HEK293 (cell line): ENCODE data around the gene DOCK4.

Experiments
- CTCF ChIA-PET: fragments of 350-600 bp; formaldehyde crosslinking; extraction: SDS; loops from one replicate; lab custom pipeline; 2021; ENCODE audit warnings: antibody characterized with exemption; lab: Yijun Ruan, JAX
- POLR2A ChIA-PET: fragments of 300-600 bp; formaldehyde crosslinking; extraction: SDS; loops from one replicate; lab custom pipeline; 2020; ENCODE audit warnings: antibody characterized with exemption, inconsistent platforms; lab: Yijun Ruan, JAX
- H3K27ac ChIP-seq: fragments of 200-500 bp; sonication (Bioruptor generic); 2 replicates; pipeline ENCODE4 v1.5.1; 2014; ENCODE audit warnings: low read depth, low read length, control low read depth, inconsistent platforms; ENCODE audit errors: extremely low read depth
- H3K36me3 ChIP-seq, 2 experiments: fragments of 200-500 bp in 1 of 2; sonication (Bioruptor generic) in 1 of 2; 1 replicate in 1 of 2; 2 replicates in 1 of 2; pipeline ENCODE4 v1.5.1; 2014 to 2017; ENCODE audit warnings: inconsistent platforms in 2 of 2, low read length in 2 of 2; ENCODE audit not compliant: control insufficient read depth in 2 of 2, insufficient read depth in 1 of 2
- H3K4me1 ChIP-seq: fragments of 200-500 bp; sonication (Bioruptor generic); 2 replicates; pipeline ENCODE4 v1.5.1; 2014; ENCODE audit warnings: mild to moderate bottlenecking, low read length, inconsistent platforms; ENCODE audit not compliant: control insufficient read depth, insufficient read depth
- H3K4me3 ChIP-seq: 2 replicates; pipeline ENCODE4 v1.5.1; 2011; ENCODE audit warnings: low read depth, mild to moderate bottlenecking, control low read depth, low read length, moderate library complexity
- H3K9me3 ChIP-seq: fragments of 200-500 bp; sonication (Bioruptor generic); 2 replicates; pipeline ENCODE4 v1.5.1; 2014; ENCODE audit warnings: low read depth, low read length, inconsistent platforms; ENCODE audit not compliant: control insufficient read depth, insufficient read depth
- EGR2 ChIP-seq: fragments of 450-650 bp; formaldehyde crosslinking; IDR thresholded peaks from 2 replicates; pipeline ENCODE4 v1.5.1; 2016; ENCODE audit warnings: low read depth, missing biosample characterization, missing genetic modification characterization
- GLI2 ChIP-seq: fragments of 450-650 bp; formaldehyde crosslinking; IDR thresholded peaks from 2 replicates; pipeline ENCODE4; 2017; ENCODE audit warnings: missing biosample characterization, missing genetic modification characterization, low read depth, borderline replicate concordance
- KLF16 ChIP-seq: fragments of 450-650 bp; formaldehyde crosslinking; IDR thresholded peaks from 2 replicates; pipeline ENCODE4 v1.5.1; 2017; ENCODE audit warnings: missing biosample characterization, missing genetic modification characterization
- SCRT1 ChIP-seq: fragments of 450-650 bp; formaldehyde crosslinking; IDR thresholded peaks from 2 replicates; pipeline ENCODE4 v1.5.1; 2016; ENCODE audit warnings: missing biosample characterization, missing genetic modification characterization, borderline replicate concordance
- ZBTB17 ChIP-seq: fragments of 450-650 bp; formaldehyde crosslinking; IDR thresholded peaks from 2 replicates; pipeline ENCODE4 v1.5.1; 2016; ENCODE audit warnings: missing biosample characterization, missing genetic modification characterization
- ZNF132 ChIP-seq: fragments of 450-650 bp; formaldehyde crosslinking; IDR thresholded peaks from 2 replicates; pipeline ENCODE4 v1.5.1; 2017; ENCODE audit warnings: missing biosample characterization, missing genetic modification characterization, borderline replicate concordance
- ZNF221 ChIP-seq: fragments of 450-650 bp; formaldehyde crosslinking; IDR thresholded peaks from 2 replicates; pipeline ENCODE4 v1.5.1; 2017; ENCODE audit warnings: missing biosample characterization, missing genetic modification characterization, borderline replicate concordance
- ZNF223 ChIP-seq: fragments of 450-650 bp; formaldehyde crosslinking; IDR thresholded peaks from 2 replicates; pipeline ENCODE4 v1.5.1; 2016; ENCODE audit warnings: missing biosample characterization, missing genetic modification characterization
- ZNF311 ChIP-seq: fragments of 450-650 bp; formaldehyde crosslinking; IDR thresholded peaks from 2 replicates; pipeline ENCODE4 v1.5.1; 2017; ENCODE audit warnings: missing biosample characterization, missing genetic modification characterization, borderline replicate concordance
- ZNF335 ChIP-seq: fragments of 450-650 bp; formaldehyde crosslinking; conservative IDR thresholded peaks from 2 replicates; pipeline ENCODE4 v1.5.1; 2016; ENCODE audit warnings: missing biosample characterization, missing genetic modification characterization
- ZNF37A ChIP-seq: fragments of 450-650 bp; IDR thresholded peaks from 2 replicates; pipeline ENCODE4 v1.5.1; 2018; ENCODE audit warnings: missing biosample characterization, missing genetic modification characterization
- ZNF423 ChIP-seq: fragments of 450-650 bp; formaldehyde crosslinking; IDR thresholded peaks from 2 replicates; pipeline ENCODE4 v1.5.1; 2016; ENCODE audit warnings: missing biosample characterization, missing genetic modification characterization
- ZNF473 ChIP-seq: fragments of 450-650 bp; formaldehyde crosslinking; IDR thresholded peaks from 2 replicates; pipeline ENCODE4 v1.5.1; 2017; ENCODE audit warnings: missing biosample characterization, missing genetic modification characterization
- ZNF513 ChIP-seq: fragments of 450-650 bp; IDR thresholded peaks from 2 replicates; pipeline ENCODE4 v1.5.1; 2018; ENCODE audit warnings: missing biosample characterization, missing genetic modification characterization
- ZNF549 ChIP-seq: fragments of 450-650 bp; IDR thresholded peaks from 2 replicates; pipeline ENCODE4 v1.5.1; 2018; ENCODE audit warnings: missing biosample characterization, missing genetic modification characterization, mild to moderate bottlenecking, inconsistent platforms, moderate library complexity
- ZNF561 ChIP-seq: fragments of 450-650 bp; IDR thresholded peaks from 2 replicates; pipeline ENCODE4 v1.5.1; 2018; ENCODE audit warnings: missing biosample characterization, missing genetic modification characterization, borderline replicate concordance
- ZNF610 ChIP-seq: fragments of 450-650 bp; formaldehyde crosslinking; IDR thresholded peaks from 2 replicates; pipeline ENCODE4 v1.5.1; 2016; ENCODE audit warnings: missing biosample characterization, missing genetic modification characterization, borderline replicate concordance
- ZNF621 ChIP-seq: fragments of 450-650 bp; formaldehyde crosslinking; IDR thresholded peaks from 2 replicates; pipeline ENCODE4 v1.5.1; 2017; ENCODE audit warnings: missing biosample characterization, missing genetic modification characterization
- ZNF624 ChIP-seq: fragments of 450-650 bp; formaldehyde crosslinking; IDR thresholded peaks from 2 replicates; pipeline ENCODE4 v1.5.1; 2017; ENCODE audit warnings: missing biosample characterization, missing genetic modification characterization
- ZNF747 ChIP-seq: fragments of 450-650 bp; formaldehyde crosslinking; IDR thresholded peaks from 2 replicates; pipeline ENCODE4 v1.5.1; 2016; ENCODE audit warnings: missing biosample characterization, missing genetic modification characterization
- ZSCAN5A ChIP-seq: fragments of 450-650 bp; formaldehyde crosslinking; IDR thresholded peaks from 2 replicates; pipeline ENCODE4 v1.5.1; 2016; ENCODE audit warnings: missing biosample characterization, missing genetic modification characterization
- TF ChIP-seq, protein P1 (sequence below): fragments of 450-650 bp; formaldehyde crosslinking; IDR thresholded peaks from 2 replicates; pipeline ENCODE4 v1.5.1; 2016; ENCODE audit warnings: missing biosample characterization, missing genetic modification characterization

Gene DOCK4

GRCh38 chr7:112019932-112020331 is 186.3 kb downstream of the DOCK4 start:
- no peak overlapping the region for H3K27ac ChIP-seq
- no peaks in the 10 kb centered on the region for H3K4me1 ChIP-seq
- ChIA-PET CTCF (no interaction called here), POLR2A (no interaction called here)
- H3K4me3 ChIP-seq: no peak overlapping the region
- no peak for TF ChIP-seq ZNF561 (tag by site-specific recombination)
- TF ChIP-seq ZNF423 (tag by site-specific recombination): no peak
- TF ChIP-seq ZNF549 (tag by site-specific recombination): no peak
- TF ChIP-seq ZNF335: no peak
- TF ChIP-seq ZNF610 (tag by site-specific recombination): no peak
- no peak for TF ChIP-seq ZNF473 (tag by site-specific recombination)
- TF ChIP-seq ZNF311 (tag by site-specific recombination): no peak
- no peak for TF ChIP-seq EGR2 (tag by site-specific recombination)
- no peak for TF ChIP-seq GLI2 (tag by site-specific recombination)
- no peak for TF ChIP-seq ZNF513 (tag by site-specific recombination)
- no peaks in the 10 kb centered on the region for H3K9me3 ChIP-seq
- no peaks in the 10 kb centered on the region for H3K36me3 ChIP-seq

GRCh38 chr7:112018305-112019030 is 187.7 kb downstream of the DOCK4 start:
- Histone ChIP-seq H3K27ac (no peak overlapping the region), H3K36me3 (no peaks in the 10 kb centered on the region), H3K9me3 (no peaks in the 10 kb centered on the region), H3K4me3 (no peak overlapping the region), H3K4me1 (no peaks in the 10 kb centered on the region)
- TF ChIP-seq ZNF221 (tag by site-specific recombination): no peak
- no peak for TF ChIP-seq ZNF624 (tag by site-specific recombination)
- no peak for TF ChIP-seq ZNF747 (tag by site-specific recombination)
- TF ChIP-seq ZSCAN5A (tag by site-specific recombination): no peak
- TF ChIP-seq, protein P1, sequence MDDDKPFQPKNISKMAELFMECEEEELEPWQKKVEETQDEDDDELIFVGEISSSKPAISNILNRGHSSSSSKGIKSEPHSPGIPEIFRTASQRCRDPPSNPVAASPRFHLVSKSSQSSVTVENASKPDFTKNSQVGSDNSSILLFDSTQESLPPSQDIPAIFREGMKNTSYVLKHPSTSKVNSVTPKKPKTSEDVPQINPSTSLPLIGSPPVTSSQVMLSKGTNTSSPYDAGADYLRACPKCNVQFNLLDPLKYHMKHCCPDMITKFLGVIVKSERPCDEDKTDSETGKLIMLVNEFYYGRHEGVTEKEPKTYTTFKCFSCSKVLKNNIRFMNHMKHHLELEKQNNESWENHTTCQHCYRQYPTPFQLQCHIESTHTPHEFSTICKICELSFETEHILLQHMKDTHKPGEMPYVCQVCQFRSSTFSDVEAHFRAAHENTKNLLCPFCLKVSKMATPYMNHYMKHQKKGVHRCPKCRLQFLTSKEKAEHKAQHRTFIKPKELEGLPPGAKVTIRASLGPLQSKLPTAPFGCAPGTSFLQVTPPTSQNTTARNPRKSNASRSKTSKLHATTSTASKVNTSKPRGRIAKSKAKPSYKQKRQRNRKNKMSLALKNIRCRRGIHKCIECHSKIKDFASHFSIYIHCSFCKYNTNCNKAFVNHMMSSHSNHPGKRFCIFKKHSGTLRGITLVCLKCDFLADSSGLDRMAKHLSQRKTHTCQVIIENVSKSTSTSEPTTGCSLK (tag by site-specific recombination): no peak
- no peak for TF ChIP-seq ZNF37A (tag by site-specific recombination)
- no peak for TF ChIP-seq ZNF473 (tag by site-specific recombination)
- no peak for TF ChIP-seq ZBTB17 (tag by site-specific recombination)
- TF ChIP-seq SCRT1 (tag by site-specific recombination): no peak
- TF ChIP-seq KLF16 (tag by site-specific recombination): no peak
- TF ChIP-seq ZNF132: no peak
- TF ChIP-seq ZNF621 (tag by site-specific recombination): no peak
- TF ChIP-seq ZNF223 (tag by site-specific recombination): no peak
- ChIA-PET CTCF (no interaction called here), POLR2A (no interaction called here)
